Activated T-helper 1 cell treated with anti-CD3 and anti-CD28 coated beads, Interleukin-12 subunit alpha, Interleukin-12 subunit beta, Interleukin-2, Interleukin-4 antibody, amounts not matched to agents 30 ng/mL and 10 ng/mL and 1 ng/mL, durations not matched to agents 14 hours and 24 hours and 36 hours (primary cell): ENCODE data around the gene DYRK1B. TPM values are rescaled to one million over a fixed set of nuclear protein-coding genes. Genes with fewer than 3 reads are reported as not detected.

Experiments used
- DNase-seq: peaks from one replicate; pipeline ENCODE4 v3.0.0; 2021; ENCODE audit warnings: low spot score
- H3K27ac Mint-ChIP-seq: one replicate; pipeline ENCODE4 v1.8.0; 2021; ENCODE audit warnings: mild to moderate bottlenecking, mixed read lengths
- H3K27me3 Mint-ChIP-seq: one replicate; pipeline ENCODE4 v1.8.0; 2022; ENCODE audit warnings: mild to moderate bottlenecking, moderate library complexity, mixed read lengths; ENCODE audit not compliant: insufficient read depth
- H3K36me3 Mint-ChIP-seq: one replicate; pipeline ENCODE4 v1.8.0; 2021; ENCODE audit warnings: low read depth, mixed read lengths
- H3K4me1 Mint-ChIP-seq: one replicate; pipeline ENCODE4 v1.8.0; 2021; ENCODE audit warnings: low read depth, mixed read lengths
- H3K4me3 Mint-ChIP-seq: one replicate; pipeline ENCODE4 v1.8.0; 2021; ENCODE audit warnings: mild to moderate bottlenecking, moderate library complexity, mixed read lengths
- H3K9me3 Mint-ChIP-seq: one replicate; pipeline ENCODE4 v1.8.0; 2021; ENCODE audit warnings: mixed read lengths
- intact Hi-C: fragments of 100-400 bp; cut with micrococcal nuclease; formaldehyde crosslinking; loops from one replicate; pipeline ENCODE4 v1.15.1; 2024
- total RNA-seq: library from RNA; stranded (reverse); gene quantifications from 2 replicates; pipeline ENCODE4 v1.2.3, GENCODE V29; 2022

The DYRK1B gene
- total RNA-seq, 1 donor from 2014 or later: 5.5 TPM

DNA sequence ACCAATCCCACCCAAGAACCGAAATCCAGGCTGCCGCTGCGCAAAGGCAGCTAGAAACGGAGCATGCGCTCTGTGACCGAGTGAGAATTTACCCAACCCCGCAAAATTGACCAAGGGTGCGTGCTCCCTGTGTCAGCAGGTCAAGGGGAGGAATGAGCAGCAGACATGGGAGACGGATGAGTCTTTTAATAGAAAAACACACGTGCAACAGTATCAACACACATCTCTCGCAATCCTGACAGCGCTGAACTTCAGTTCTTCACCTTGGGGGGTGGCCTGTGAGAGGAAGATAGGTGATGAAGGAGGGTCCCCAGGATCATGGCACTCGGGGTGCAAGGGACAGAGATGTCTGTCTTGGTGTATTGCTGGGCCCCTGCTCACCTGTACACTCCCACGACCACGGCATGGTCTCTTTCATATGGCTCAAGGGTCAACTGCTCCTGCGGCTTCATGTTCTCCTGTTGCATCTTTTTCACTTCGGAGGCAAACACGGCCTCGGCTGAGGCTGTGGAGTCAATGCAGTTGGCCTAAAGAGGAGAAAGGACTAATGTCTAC lies 402 bp upstream of the DYRK1B start:
- peaks cover 57% of the 10 kb centered on the region for H3K36me3 Mint-ChIP-seq
- H3K27ac Mint-ChIP-seq: peak overlapping the region; percentile 78
- H3K27me3 Mint-ChIP-seq: no peaks in the 10 kb centered on the region
- no peaks in the 10 kb centered on the region for H3K9me3 Mint-ChIP-seq
- peaks cover 32% of the 10 kb centered on the region for H3K4me1 Mint-ChIP-seq
- H3K4me3 Mint-ChIP-seq: peak overlapping the region; percentile 69
- DNase-seq: no peak
- intact Hi-C loops: loop anchor here (1.0 kb wide), 1 partner anchor 12 kb away; the partner anchor contains the start of gene FBL

DNA sequence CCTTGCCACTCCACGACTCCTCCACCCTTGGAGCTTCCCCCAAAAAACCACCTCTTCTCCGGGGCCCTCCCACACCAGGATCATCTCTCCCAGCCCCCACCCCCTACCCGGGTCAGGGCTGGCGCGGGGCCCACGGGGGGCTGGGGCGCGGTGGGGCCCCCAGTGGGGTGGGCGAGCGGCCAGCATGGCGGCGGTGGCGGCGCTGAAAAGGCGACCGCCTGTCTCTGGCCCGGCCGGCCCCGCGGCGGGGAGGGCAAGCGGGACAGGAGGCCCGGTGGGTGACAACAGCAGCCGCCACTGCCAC lies 850 bp downstream of the DYRK1B start:
- DNase-seq: no peak
- H3K27me3 Mint-ChIP-seq: no peaks in the 10 kb centered on the region
- H3K36me3 Mint-ChIP-seq: peaks cover 58% of the 10 kb centered on the region
- no peaks in the 10 kb centered on the region for H3K9me3 Mint-ChIP-seq
- peak overlapping the region; percentile 69 for H3K4me3 Mint-ChIP-seq
- intact Hi-C loops: loop anchor here (1.0 to 2.0 kb wide), 3 partner anchors 9 to 138 kb away; partner anchors contain the start of gene PSMC4
- peaks cover 38% of the 10 kb centered on the region for H3K4me1 Mint-ChIP-seq
- H3K27ac Mint-ChIP-seq: peak overlapping the region; percentile 56

DNA sequence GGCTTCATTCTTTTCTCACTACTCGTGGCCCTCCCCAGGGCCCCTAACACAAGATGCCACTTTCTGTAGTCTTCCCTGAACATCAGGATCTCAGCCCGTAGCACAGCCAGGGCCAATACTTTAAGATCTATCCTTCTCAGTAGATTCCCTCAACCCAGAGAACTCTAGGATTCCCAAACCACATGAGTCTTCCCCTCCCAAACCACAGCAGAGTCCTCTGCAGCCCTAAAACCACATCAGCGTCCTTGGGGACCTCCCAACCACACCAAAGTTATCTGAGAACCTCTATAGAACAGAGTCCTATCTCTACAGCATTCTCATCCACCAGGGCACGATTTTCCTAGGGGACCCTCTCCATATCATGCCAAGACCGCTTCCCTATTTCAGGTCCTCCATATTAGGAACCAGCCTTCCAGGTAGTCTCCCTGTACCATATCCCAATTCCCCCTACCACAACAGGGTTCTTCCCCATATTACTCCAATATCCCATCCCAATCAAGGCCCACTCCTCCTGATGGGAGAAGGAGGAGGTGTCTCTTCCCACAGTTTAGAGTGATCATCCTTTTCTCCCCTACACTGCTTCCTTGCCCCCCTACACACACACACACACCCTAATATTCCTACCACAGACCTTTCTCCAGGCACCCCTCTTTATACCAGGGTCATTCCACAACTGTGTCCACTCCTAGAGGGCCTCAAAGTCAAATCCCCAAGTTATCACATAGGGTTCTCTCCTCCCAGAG lies 1.4 kb downstream of the DYRK1B start:
- intact Hi-C loops: loop anchor here (1.0 to 2.0 kb wide), 3 partner anchors 8 to 138 kb away; partner anchors contain the start of gene PSMC4
- H3K9me3 Mint-ChIP-seq: no peaks in the 10 kb centered on the region
- peaks cover 38% of the 10 kb centered on the region for H3K4me1 Mint-ChIP-seq
- H3K36me3 Mint-ChIP-seq: peaks cover 59% of the 10 kb centered on the region
- DNase-seq: no peak
- H3K27ac Mint-ChIP-seq: peak overlapping the region; percentile 56
- no peaks in the 10 kb centered on the region for H3K27me3 Mint-ChIP-seq
- H3K4me3 Mint-ChIP-seq: peak overlapping the region; percentile 69

DNA sequence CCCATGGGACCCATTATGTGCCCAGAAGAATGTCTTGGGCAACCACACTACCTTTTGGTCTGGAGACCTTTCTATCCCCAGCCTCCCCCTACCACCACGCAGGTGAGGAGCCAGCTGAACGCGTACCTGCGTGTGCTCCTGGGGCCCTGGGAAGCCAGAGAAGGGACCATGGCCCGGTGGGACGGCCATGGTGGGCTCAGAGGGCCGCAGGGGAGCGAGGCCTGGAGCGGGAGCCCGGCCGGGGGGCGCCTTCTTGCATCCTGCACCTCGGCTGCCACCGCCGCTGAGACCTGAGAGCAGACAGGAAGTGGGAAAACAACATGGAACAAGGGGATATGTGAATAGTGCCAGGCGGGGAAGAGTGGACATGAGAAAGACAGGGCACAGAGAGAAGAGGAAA lies 2.3 kb downstream of the DYRK1B start:
- H3K4me1 Mint-ChIP-seq: peaks cover 36% of the 10 kb centered on the region
- no peaks in the 10 kb centered on the region for H3K9me3 Mint-ChIP-seq
- H3K27me3 Mint-ChIP-seq: no peaks in the 10 kb centered on the region
- DNase-seq: no peak
- peak overlapping the region; percentile 69 for H3K4me3 Mint-ChIP-seq
- peaks cover 52% of the 10 kb centered on the region for H3K36me3 Mint-ChIP-seq
- intact Hi-C loops: loop anchor here (2.0 kb wide), 2 partner anchors 39 to 139 kb away; partner anchors contain the start of gene PSMC4
- peak overlapping the region; percentile 56 for H3K27ac Mint-ChIP-seq

DNA sequence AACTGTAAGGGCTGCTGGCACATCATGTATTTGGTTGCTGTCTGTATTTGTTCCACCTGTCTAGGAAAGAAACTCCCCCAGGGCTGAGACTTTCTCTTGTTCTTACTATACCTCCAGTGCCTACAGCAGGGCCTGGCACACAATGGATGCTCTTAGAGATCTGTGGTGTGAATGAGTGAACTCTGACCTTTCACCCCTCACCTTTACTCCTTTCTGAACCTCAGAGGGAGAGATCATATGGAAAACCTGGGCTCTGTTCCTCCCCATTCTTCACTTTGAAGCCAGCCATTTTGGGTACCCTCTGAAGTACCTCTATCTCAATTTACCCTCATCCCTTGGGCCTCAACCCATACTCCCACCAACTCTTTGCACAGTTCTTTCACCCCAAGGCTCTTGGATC lies 3.1 kb downstream of the DYRK1B start:
- H3K4me3 Mint-ChIP-seq: no peak overlapping the region
- peak overlapping the region; percentile 43 for H3K27ac Mint-ChIP-seq
- DNase-seq: no peak
- peaks cover 46% of the 10 kb centered on the region for H3K36me3 Mint-ChIP-seq
- H3K9me3 Mint-ChIP-seq: no peaks in the 10 kb centered on the region
- H3K27me3 Mint-ChIP-seq: no peaks in the 10 kb centered on the region
- intact Hi-C loops: no loop called here
- peaks cover 34% of the 10 kb centered on the region for H3K4me1 Mint-ChIP-seq

DNA sequence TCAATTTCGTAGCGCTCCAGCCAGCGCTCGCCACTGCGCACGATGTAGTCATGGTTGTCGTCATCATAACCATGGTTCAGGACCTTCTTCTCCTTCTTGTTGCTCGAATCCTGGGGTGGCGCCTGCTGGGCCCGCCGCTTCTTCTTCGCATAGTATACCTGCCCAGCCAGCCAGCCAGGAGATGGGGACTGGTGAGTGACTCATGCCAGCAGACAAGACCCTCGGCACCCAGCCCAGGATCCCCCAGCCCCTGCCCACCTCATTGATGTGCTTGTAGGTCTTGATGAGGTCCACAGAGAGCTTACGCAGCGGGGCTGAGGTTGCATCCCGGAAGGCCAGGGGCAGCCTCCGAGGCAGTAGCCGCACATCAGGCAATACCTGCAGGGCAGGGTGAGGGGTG lies 3.6 kb downstream of the DYRK1B start:
- Mint-ChIP-seq H3K27ac (no peak overlapping the region), H3K9me3 (no peaks in the 10 kb centered on the region), H3K4me3 (no peak overlapping the region), H3K27me3 (no peaks in the 10 kb centered on the region), H3K4me1 (peaks cover 34% of the 10 kb centered on the region), H3K36me3 (peaks cover 46% of the 10 kb centered on the region)
- DNase-seq: no peak
- intact Hi-C loops: no loop called here

DNA sequence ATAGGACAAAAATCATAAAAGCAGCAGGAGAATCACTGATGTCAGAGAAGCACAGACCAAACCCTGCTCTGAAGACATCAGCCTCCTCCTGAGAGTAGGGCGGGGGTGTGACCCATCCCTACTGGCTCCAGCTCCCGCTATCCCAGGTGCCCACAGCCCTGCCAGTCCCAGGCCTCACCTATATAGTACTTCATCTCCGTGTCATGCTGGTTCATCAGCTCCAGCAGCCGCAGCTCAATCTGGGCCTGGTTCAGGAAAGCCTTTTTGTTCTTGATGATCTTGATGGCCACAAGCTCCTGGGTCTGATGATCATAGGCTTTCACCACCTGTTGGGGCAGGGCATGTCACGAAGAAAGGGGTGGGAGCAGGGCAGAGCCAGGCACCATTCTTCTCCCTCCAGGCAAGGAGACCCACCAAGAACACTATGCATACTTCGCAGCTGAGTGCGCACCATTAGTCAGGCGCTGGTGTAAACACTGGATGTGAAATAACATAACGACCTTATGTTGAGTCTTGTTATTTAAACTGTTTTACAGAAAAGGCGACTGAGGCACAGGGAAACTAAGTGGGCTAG lies 4.2 kb downstream of the DYRK1B start:
- intact Hi-C loops: no loop called here
- Mint-ChIP-seq H3K4me1 (peaks cover 33% of the 10 kb centered on the region), H3K36me3 (peaks cover 44% of the 10 kb centered on the region), H3K9me3 (no peaks in the 10 kb centered on the region), H3K4me3 (no peak overlapping the region), H3K27me3 (no peaks in the 10 kb centered on the region), H3K27ac (no peak overlapping the region)
- DNase-seq: no peak

DNA sequence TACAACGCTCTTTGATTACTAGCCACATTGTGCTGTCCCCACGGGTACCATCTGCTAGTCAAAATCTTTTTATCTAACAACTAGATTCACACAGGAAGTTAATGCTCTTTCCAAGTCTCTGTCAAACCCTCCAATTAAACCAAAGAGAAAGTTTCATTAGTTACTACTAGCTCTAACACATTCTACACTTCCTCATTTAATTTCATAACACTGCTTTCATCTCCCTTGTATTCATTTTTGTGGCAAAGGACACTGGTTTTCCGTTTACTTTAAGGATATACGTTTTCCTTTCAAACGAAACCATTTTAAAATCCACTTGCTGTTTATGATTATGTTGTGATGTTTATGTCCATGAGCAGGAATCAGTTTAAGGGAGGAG lies 5.3 kb downstream of the DYRK1B start:
- Mint-ChIP-seq H3K27me3 (no peaks in the 10 kb centered on the region), H3K4me3 (no peak overlapping the region), H3K36me3 (peaks cover 37% of the 10 kb centered on the region), H3K4me1 (peaks cover 25% of the 10 kb centered on the region), H3K27ac (no peak overlapping the region), H3K9me3 (no peaks in the 10 kb centered on the region)
- intact Hi-C loops: no loop called here
- no peak for DNase-seq

DNA sequence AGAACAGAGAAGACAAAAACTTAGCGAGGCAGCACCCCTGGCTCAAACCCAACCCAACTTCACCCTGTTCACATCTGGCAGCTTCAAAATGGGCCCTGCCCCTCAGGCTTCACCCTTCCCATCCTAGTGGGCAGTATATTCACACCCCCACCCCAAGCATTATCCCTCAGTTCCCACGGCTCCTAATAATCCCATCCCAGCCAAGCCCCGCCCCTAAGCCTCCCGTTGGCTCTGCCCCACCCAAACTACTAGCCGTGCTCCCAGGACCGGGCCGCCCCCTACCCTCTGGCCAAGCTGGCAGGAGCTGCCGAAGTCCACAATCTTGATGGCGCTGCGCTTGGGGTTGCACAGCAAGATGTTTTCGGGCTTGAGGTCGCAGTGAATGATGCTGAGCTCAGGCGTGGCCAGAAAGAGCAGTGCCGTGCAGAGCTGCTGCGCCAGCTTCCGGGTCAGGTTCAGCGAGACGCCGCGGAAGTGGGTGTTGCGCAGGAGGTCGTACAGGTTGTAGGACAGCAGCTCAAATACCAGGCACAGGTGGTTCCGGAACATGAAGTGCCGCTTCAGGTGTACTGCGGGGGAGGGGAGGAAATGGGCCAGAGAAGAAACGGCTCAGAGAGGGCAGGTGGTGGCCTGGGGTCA lies 5.8 kb downstream of the DYRK1B start:
- H3K36me3 Mint-ChIP-seq: peaks cover 37% of the 10 kb centered on the region
- H3K4me1 Mint-ChIP-seq: peaks cover 25% of the 10 kb centered on the region
- no peaks in the 10 kb centered on the region for H3K9me3 Mint-ChIP-seq
- H3K27ac Mint-ChIP-seq: no peak overlapping the region
- intact Hi-C loops: no loop called here
- DNase-seq: no peak
- no peak overlapping the region for H3K4me3 Mint-ChIP-seq
- H3K27me3 Mint-ChIP-seq: no peaks in the 10 kb centered on the region

DNA sequence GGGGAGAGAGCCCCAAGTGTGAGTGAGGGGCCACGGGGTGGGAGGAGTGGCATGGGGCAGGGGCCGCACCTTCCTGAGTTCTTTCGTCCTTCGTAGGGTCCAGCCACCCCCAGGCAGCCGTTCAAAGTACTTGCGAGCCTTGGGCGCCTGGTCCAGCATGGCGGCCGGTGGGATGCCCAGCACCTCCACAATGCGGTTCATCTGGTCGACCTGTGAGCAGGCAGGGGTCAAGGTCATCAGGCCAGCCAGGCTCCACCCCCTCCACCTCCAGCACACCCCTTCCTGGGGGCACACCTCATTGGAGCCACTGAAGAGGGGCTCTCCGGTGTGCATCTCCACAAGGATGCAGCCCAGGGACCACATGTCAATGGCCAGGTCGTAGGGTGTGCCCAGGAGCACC lies 6.7 kb downstream of the DYRK1B start:
- Mint-ChIP-seq H3K9me3 (no peaks in the 10 kb centered on the region), H3K4me1 (peaks cover 16% of the 10 kb centered on the region), H3K36me3 (peaks cover 33% of the 10 kb centered on the region), H3K27me3 (no peaks in the 10 kb centered on the region), H3K4me3 (no peak overlapping the region), H3K27ac (no peak overlapping the region)
- intact Hi-C loops: no loop called here
- no peak for DNase-seq

DNA sequence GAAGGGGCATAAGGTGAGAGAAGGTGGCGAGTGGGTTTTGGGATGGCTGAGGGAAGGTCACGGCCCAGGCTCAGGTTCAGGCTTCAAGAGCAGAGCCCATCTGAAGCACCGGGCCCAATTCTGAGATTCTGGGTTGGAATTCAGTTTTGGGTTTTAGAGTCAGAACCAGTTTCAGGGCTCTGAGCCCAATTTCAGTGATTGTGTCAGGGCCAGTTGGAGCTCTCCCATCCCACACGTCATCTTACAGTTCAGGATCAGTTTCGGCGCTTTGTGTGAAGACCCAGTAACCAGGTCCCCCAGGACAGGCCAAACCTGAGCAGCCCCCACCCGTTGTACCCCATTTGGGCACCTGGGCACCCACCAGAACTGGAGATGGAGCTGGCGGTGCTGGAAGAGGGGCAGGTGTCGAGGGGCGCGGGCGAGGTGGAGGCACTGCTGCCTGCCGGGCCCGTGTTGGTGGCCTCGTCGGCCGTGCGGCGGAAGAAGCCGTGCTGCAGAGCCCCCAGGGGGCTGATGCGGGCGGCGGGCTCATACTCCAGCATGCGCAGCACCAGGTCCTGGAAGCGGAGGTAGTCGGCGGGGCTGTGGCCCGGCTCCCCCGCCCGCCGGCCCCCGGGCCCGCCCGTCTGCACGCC lies 7.5 kb downstream of the DYRK1B start:
- Mint-ChIP-seq H3K27me3 (no peaks in the 10 kb centered on the region), H3K4me3 (no peak overlapping the region), H3K36me3 (peaks cover 31% of the 10 kb centered on the region), H3K9me3 (no peaks in the 10 kb centered on the region), H3K27ac (no peak overlapping the region), H3K4me1 (peaks cover 12% of the 10 kb centered on the region)
- intact Hi-C loops: no loop called here
- no peak for DNase-seq

DNA sequence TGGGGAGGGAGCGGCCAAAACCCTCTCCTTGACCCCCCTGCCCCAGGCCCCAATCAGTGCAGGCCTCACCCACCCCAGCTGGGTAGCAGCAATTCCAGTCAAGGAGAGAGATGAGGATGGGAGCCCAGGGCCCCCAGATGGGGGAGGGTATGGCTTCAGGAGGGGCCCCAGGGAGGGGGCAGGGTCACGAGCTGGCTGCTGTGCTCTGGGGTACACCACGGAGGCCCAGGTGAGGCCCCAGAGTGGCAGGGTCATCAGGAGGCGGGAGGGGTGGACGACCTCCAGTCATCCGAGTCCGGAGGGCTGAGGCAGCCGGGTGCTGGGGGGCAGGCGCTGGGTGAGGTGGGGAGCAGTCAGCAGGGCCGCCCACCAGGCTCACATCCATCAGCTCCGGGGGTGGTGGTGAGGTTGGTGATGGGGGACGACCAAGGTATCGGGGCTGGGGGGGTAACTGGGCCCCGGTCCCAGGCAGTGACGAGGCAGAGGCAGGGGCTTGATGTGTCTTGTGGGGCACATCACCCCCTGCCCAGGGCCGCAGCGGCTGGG lies 8.4 kb downstream of the DYRK1B start:
- Mint-ChIP-seq H3K4me3 (no peak overlapping the region), H3K27ac (no peak overlapping the region), H3K9me3 (no peaks in the 10 kb centered on the region), H3K36me3 (peaks cover 23% of the 10 kb centered on the region), H3K27me3 (no peaks in the 10 kb centered on the region), H3K4me1 (peaks cover 6% of the 10 kb centered on the region)
- no peak for DNase-seq
- intact Hi-C loops: no loop called here
